Panc1 (cell line): ENCODE data around the gene APH1A. TPM values are rescaled to one million over a fixed set of nuclear protein-coding genes. Genes with fewer than 3 reads are reported as not detected.

ENCODE experiments used
- ATAC-seq: fragments of 200-7000 bp; cut with Tn5 transposase; 2 replicates; pipeline ENCODE4 v1.9.1; 2020; ENCODE audit warnings: mild to moderate bottlenecking, moderate library complexity
- BruUV-seq: library from RNA; stranded (reverse); fragments of 400-500 nt; replicated peaks from 2 replicates; lab custom pipeline; 2021; lab: Mats Ljungman, UMichigan
- CTCF ChIA-PET: fragments of 300-600 bp; sonication (Branson Sonifier 250); formaldehyde crosslinking; loops from one replicate; lab custom pipeline; 2022; ENCODE audit warnings: antibody characterized with exemption; lab: Charles Lee
- POLR2A ChIA-PET: fragments of 300-600 bp; sonication (Branson Sonifier 250); formaldehyde crosslinking; loops from one replicate; lab custom pipeline; 2022; ENCODE audit warnings: antibody characterized with exemption; lab: Charles Lee
- DNase-seq: peaks from one replicate; pipeline ENCODE4 v3.0.0-alpha.2; 2010; ENCODE audit warnings: low read depth, low spot score
- H3K27ac ChIP-seq: 2 replicates; pipeline ENCODE4 v1.5.1; 2011; ENCODE audit warnings: mild to moderate bottlenecking, low read length, inconsistent platforms
- H3K27me3 ChIP-seq: fragments of 200-500 bp; sonication (Bioruptor generic); 2 replicates; pipeline ENCODE4 v1.6.0; 2014; ENCODE audit warnings: low read length, inconsistent platforms; ENCODE audit not compliant: control insufficient read depth, insufficient read depth
- H3K36me3 ChIP-seq: fragments of 200-500 bp; sonication (Bioruptor generic); 2 replicates; pipeline ENCODE4 v1.5.1; 2014; ENCODE audit warnings: inconsistent platforms, mild to moderate bottlenecking, low read length, moderate library complexity; ENCODE audit not compliant: control insufficient read depth, insufficient read depth
- H3K4me1 ChIP-seq: 2 replicates; pipeline ENCODE4 v1.5.1; 2011; ENCODE audit warnings: inconsistent platforms, mild to moderate bottlenecking, low read length, moderate library complexity; ENCODE audit not compliant: control insufficient read depth, insufficient read depth
- H3K4me3 ChIP-seq, 2 experiments: 2 replicates each; pipeline ENCODE4 v1.5.1; 2011 to 2012; ENCODE audit warnings: low read depth in 2 of 2, low read length in 2 of 2, mild to moderate bottlenecking in 2 of 2, inconsistent platforms in 1 of 2, moderate library complexity in 1 of 2
- H3K9me3 ChIP-seq: fragments of 200-500 bp; sonication (Bioruptor generic); 2 replicates; pipeline ENCODE4 v1.5.1; 2014; ENCODE audit warnings: low read depth, mild to moderate bottlenecking, inconsistent platforms, low read length, moderate library complexity; ENCODE audit not compliant: control insufficient read depth, insufficient read depth
- POLR2AphosphoS5 ChIP-seq: IDR thresholded peaks from 2 replicates; pipeline ENCODE4 v1.6.1; 2012; ENCODE audit warnings: mild to moderate bottlenecking, low read depth, low read length, moderate library complexity
- SIN3A ChIP-seq: IDR thresholded peaks from 2 replicates; pipeline ENCODE4 v1.6.1; 2012; ENCODE audit warnings: low read depth, mild to moderate bottlenecking, low read length, moderate library complexity, borderline replicate concordance; ENCODE audit not compliant: insufficient read depth
- TCF7L2 ChIP-seq: IDR thresholded peaks from 2 replicates; pipeline ENCODE4 v1.6.1; 2011; ENCODE audit warnings: mild to moderate bottlenecking, low read depth, low read length, inconsistent platforms
- in situ Hi-C: cut with HindIII; loops from 2 replicates; pipeline ENCODE4 v1.10.0; 2016; ENCODE audit warnings: low sequenced_read_pairs, low pct_unique_long_range_greater_than_20kb
- intact Hi-C: fragments of 100-400 bp; cut with micrococcal nuclease; formaldehyde crosslinking; loops from one replicate; pipeline ENCODE4 v1.10.0; 2022; ENCODE audit not compliant: unreplicated experiment
- total RNA-seq: library from RNA; stranded (reverse); gene quantifications from one replicate; pipeline ENCODE4 v1.2.1, GENCODE V29; 2021; ENCODE audit not compliant: unreplicated experiment
- TF ChIP-seq, protein P1 (sequence below), 2 experiments: IDR thresholded peaks; 2 replicates each; pipeline ENCODE4 v1.6.1; 2011 to 2012; ENCODE audit warnings: low read depth in 2 of 2, control low read depth in 1 of 2, low read length in 1 of 2, mild to moderate bottlenecking in 1 of 2, moderate library complexity in 1 of 2; ENCODE audit not compliant: insufficient read depth in 1 of 2
- TF ChIP-seq, protein P2 (sequence below): fragments of 450-650 bp; IDR thresholded peaks from 2 replicates; pipeline ENCODE4 v1.5.1; 2017; ENCODE audit warnings: mild to moderate bottlenecking

Gene APH1A
- total RNA-seq, 1 experiment from 2014 or later, result 146 TPM

DNA sequence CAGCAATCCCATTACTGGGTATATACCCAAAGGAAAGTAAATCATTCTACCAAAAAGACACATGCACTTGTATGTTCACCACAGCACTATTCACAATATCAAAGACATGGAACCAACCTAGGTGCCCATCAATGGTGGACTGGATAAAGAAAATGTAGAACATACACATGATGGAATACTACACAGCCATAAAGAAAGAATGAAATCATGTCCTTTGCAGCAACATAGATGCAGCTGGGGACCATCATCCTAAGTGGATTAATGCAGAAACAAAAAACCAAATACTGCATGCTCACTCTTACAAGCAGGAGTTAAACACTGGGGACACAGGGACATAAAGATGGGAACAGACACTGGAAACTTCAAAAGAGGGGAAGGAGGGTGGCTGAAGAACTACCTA, 41.6 kb downstream of the APH1A start:
- TF ChIP-seq POLR2AphosphoS5 (no peak), SIN3A (no peak), TCF7L2 (no peak)
- TF ChIP-seq, protein P1, sequence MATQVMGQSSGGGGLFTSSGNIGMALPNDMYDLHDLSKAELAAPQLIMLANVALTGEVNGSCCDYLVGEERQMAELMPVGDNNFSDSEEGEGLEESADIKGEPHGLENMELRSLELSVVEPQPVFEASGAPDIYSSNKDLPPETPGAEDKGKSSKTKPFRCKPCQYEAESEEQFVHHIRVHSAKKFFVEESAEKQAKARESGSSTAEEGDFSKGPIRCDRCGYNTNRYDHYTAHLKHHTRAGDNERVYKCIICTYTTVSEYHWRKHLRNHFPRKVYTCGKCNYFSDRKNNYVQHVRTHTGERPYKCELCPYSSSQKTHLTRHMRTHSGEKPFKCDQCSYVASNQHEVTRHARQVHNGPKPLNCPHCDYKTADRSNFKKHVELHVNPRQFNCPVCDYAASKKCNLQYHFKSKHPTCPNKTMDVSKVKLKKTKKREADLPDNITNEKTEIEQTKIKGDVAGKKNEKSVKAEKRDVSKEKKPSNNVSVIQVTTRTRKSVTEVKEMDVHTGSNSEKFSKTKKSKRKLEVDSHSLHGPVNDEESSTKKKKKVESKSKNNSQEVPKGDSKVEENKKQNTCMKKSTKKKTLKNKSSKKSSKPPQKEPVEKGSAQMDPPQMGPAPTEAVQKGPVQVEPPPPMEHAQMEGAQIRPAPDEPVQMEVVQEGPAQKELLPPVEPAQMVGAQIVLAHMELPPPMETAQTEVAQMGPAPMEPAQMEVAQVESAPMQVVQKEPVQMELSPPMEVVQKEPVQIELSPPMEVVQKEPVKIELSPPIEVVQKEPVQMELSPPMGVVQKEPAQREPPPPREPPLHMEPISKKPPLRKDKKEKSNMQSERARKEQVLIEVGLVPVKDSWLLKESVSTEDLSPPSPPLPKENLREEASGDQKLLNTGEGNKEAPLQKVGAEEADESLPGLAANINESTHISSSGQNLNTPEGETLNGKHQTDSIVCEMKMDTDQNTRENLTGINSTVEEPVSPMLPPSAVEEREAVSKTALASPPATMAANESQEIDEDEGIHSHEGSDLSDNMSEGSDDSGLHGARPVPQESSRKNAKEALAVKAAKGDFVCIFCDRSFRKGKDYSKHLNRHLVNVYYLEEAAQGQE (IDR thresholded peaks at IDR 0.05; ENCODE audit: insufficient read depth in 1 of 2, low read depth in 2 of 2, low read length in 1 of 2), result no peak
- TF ChIP-seq, protein P2, sequence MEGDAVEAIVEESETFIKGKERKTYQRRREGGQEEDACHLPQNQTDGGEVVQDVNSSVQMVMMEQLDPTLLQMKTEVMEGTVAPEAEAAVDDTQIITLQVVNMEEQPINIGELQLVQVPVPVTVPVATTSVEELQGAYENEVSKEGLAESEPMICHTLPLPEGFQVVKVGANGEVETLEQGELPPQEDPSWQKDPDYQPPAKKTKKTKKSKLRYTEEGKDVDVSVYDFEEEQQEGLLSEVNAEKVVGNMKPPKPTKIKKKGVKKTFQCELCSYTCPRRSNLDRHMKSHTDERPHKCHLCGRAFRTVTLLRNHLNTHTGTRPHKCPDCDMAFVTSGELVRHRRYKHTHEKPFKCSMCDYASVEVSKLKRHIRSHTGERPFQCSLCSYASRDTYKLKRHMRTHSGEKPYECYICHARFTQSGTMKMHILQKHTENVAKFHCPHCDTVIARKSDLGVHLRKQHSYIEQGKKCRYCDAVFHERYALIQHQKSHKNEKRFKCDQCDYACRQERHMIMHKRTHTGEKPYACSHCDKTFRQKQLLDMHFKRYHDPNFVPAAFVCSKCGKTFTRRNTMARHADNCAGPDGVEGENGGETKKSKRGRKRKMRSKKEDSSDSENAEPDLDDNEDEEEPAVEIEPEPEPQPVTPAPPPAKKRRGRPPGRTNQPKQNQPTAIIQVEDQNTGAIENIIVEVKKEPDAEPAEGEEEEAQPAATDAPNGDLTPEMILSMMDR, result no peak
- CTCF ChIA-PET, result no interaction called here
- intact Hi-C loops (no loop called here), in situ Hi-C loops (no loop called here)
- Histone ChIP-seq H3K27me3 (no peaks in the 10 kb centered on the region), H3K4me1 (no peaks in the 10 kb centered on the region), H3K36me3 (peaks cover 10% of the 10 kb centered on the region; the same call in 1 of the 2 replicates), H3K9me3 (no peaks in the 10 kb centered on the region), H3K4me3 (no peak overlapping the region), H3K27ac (no peak overlapping the region)
- ATAC-seq (no peak), DNase-seq (no peak)
- BruUV-seq, result no TSS peak
- POLR2A ChIA-PET, result no interaction called here

DNA sequence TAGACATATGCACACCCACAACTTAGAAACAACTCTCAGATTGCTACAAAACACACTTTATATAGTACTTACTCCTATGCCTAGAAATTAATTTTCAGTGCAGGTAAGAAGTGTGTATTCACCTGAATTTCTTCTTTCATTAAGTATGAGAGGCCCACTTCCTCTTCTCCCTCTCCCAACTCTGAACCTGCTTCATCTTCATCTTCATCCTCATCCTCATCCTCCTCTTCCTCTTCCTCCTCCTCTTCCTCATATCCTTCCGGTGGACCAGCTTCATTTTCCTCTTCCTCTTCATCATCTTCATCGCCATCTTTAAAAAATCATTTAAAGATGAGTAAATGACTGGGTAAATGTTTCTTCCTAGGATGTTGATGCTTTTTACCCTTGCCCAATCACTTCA, 42.3 kb downstream of the APH1A start:
- Histone ChIP-seq H3K4me3 (no peak overlapping the region), H3K27me3 (no peaks in the 10 kb centered on the region), H3K9me3 (no peaks in the 10 kb centered on the region), H3K27ac (no peak overlapping the region), H3K4me1 (no peaks in the 10 kb centered on the region), H3K36me3 (peaks cover 10% of the 10 kb centered on the region; the same call in 1 of the 2 replicates)
- no peak for DNase-seq
- ChIA-PET POLR2A (no interaction called here), CTCF (no interaction called here)
- no peak for ATAC-seq
- in situ Hi-C loops (no loop called here), intact Hi-C loops (no loop called here)
- BruUV-seq, result no TSS peak
- TF ChIP-seq SIN3A, result no peak
- TF ChIP-seq, protein P1 (IDR thresholded peaks at IDR 0.05; ENCODE audit: insufficient read depth in 1 of 2, low read depth in 2 of 2, low read length in 1 of 2), result no peak
